ENCODE measurements around the gene TTLL10. TPM values are rescaled to one million over a fixed set of nuclear protein-coding genes. Genes with fewer than 3 reads are reported as not detected.
"Not testable (repeated sequence)": the region's sequence is repeated elsewhere in the genome, so short reads cannot be mapped to it uniquely, and the experiment has no call there.

The TTLL10 gene
- total RNA-seq, 2 experiments from 2014 or later, result not detected

GRCh38 chr1:1135339-1136136, 38.1 kb upstream of the TTLL10 start:
- no peaks in the 10 kb centered on the region for H3K36me3 Mint-ChIP-seq
- H3K27me3 Mint-ChIP-seq, result no peaks in the 10 kb centered on the region
- no peaks in the 10 kb centered on the region for H3K9me3 Mint-ChIP-seq
- no peak for DNase-seq
- peaks cover 8% of the 10 kb centered on the region for H3K4me1 Mint-ChIP-seq
- no peak overlapping the region for H3K27ac Mint-ChIP-seq
- H3K4me3 Mint-ChIP-seq, result no peak overlapping the region

- H3K27me3 Mint-ChIP-seq, result no peaks in the 10 kb centered on the region
- no peak overlapping the region for H3K4me3 Mint-ChIP-seq
- H3K9me3 Mint-ChIP-seq, result no peaks in the 10 kb centered on the region
- peaks cover 8% of the 10 kb centered on the region for H3K4me1 Mint-ChIP-seq
- H3K27ac Mint-ChIP-seq, result no peak overlapping the region
- H3K36me3 Mint-ChIP-seq, result no peaks in the 10 kb centered on the region
- DNase-seq, result peak; percentile 43
These were observed 37.0 kb upstream of the TTLL10 start for GRCh38 chr1:1136547-1137230.

- Mint-ChIP-seq H3K9me3 (no peaks in the 10 kb centered on the region), H3K36me3 (no peaks in the 10 kb centered on the region), H3K27ac (peak overlapping the region; percentile 90), H3K4me3 (peak overlapping the region; percentile 58), H3K4me1 (peaks cover 12% of the 10 kb centered on the region), H3K27me3 (no peaks in the 10 kb centered on the region)
- DNase-seq, result peak; percentile 82
These were observed 36.2 kb upstream of the TTLL10 start for GRCh38 chr1:1137256-1138045.

GRCh38 chr1:1140673-1141072, 33.0 kb upstream of the TTLL10 start:
- no peak for DNase-seq
- no peaks in the 10 kb centered on the region for H3K36me3 Mint-ChIP-seq
- H3K9me3 Mint-ChIP-seq, result no peaks in the 10 kb centered on the region
- no peak overlapping the region for H3K4me3 Mint-ChIP-seq
- peaks cover 31% of the 10 kb centered on the region for H3K4me1 Mint-ChIP-seq
- no peak overlapping the region for H3K27ac Mint-ChIP-seq
- H3K27me3 Mint-ChIP-seq, result no peaks in the 10 kb centered on the region

GRCh38 chr1:1141244-1141910, 32.3 kb upstream of the TTLL10 start:
- no peaks in the 10 kb centered on the region for H3K27me3 Mint-ChIP-seq
- H3K36me3 Mint-ChIP-seq, result no peaks in the 10 kb centered on the region
- no peak overlapping the region for H3K4me3 Mint-ChIP-seq
- no peaks in the 10 kb centered on the region for H3K9me3 Mint-ChIP-seq
- H3K4me1 Mint-ChIP-seq, result peaks cover 31% of the 10 kb centered on the region
- DNase-seq, result no peak
- H3K27ac Mint-ChIP-seq, result no peak overlapping the region

- Mint-ChIP-seq H3K4me1 (peaks cover 31% of the 10 kb centered on the region), H3K4me3 (no peak overlapping the region), H3K9me3 (no peaks in the 10 kb centered on the region), H3K36me3 (no peaks in the 10 kb centered on the region), H3K27me3 (no peaks in the 10 kb centered on the region), H3K27ac (peak overlapping the region; percentile 48)
- no peak for DNase-seq
These were observed 31.8 kb upstream of the TTLL10 start for GRCh38 chr1:1141911-1142250.

- DNase-seq, result peak; percentile 47
- H3K4me1 Mint-ChIP-seq, result peaks cover 31% of the 10 kb centered on the region
- peak overlapping the region; percentile 48 for H3K27ac Mint-ChIP-seq
These were observed 31.3 kb upstream of the TTLL10 start for GRCh38 chr1:1142352-1142751.

GRCh38 chr1:1142844-1143243, 30.8 kb upstream of the TTLL10 start:
- DNase-seq, result no peak
- peaks cover 27% of the 10 kb centered on the region for H3K4me1 Mint-ChIP-seq
- H3K27ac Mint-ChIP-seq, result no peak overlapping the region
- no peaks in the 10 kb centered on the region for H3K9me3 Mint-ChIP-seq
- no peaks in the 10 kb centered on the region for H3K27me3 Mint-ChIP-seq
- no peak overlapping the region for H3K4me3 Mint-ChIP-seq
- H3K36me3 Mint-ChIP-seq, result no peaks in the 10 kb centered on the region

More at GRCh38 chr1:1142352-1142751, 31.3 kb upstream of the TTLL10 start:
- H3K36me3 Mint-ChIP-seq, H3K27me3 Mint-ChIP-seq, H3K4me3 Mint-ChIP-seq, H3K9me3 Mint-ChIP-seq: not testable (repeated sequence)

- H3K36me3 Mint-ChIP-seq, result no peaks in the 10 kb centered on the region
- peaks cover 24% of the 10 kb centered on the region for H3K4me1 Mint-ChIP-seq
- H3K27ac Mint-ChIP-seq, result peak overlapping the region; percentile 95
- no peak for DNase-seq
- peak overlapping the region; percentile 67 for H3K4me3 Mint-ChIP-seq
- no peaks in the 10 kb centered on the region for H3K27me3 Mint-ChIP-seq
- no peaks in the 10 kb centered on the region for H3K9me3 Mint-ChIP-seq
These were observed 30.0 kb upstream of the TTLL10 start for GRCh38 chr1:1143636-1144035.

- Mint-ChIP-seq H3K4me1 (peaks cover 24% of the 10 kb centered on the region), H3K27ac (peak overlapping the region; percentile 95), H3K27me3 (no peaks in the 10 kb centered on the region), H3K9me3 (no peaks in the 10 kb centered on the region), H3K36me3 (no peaks in the 10 kb centered on the region), H3K4me3 (peak overlapping the region; percentile 67)
- DNase-seq, result peak; percentile 81
These were observed 29.4 kb upstream of the TTLL10 start for GRCh38 chr1:1144122-1144842.

GRCh38 chr1:1144843-1145546, 28.7 kb upstream of the TTLL10 start:
- no peak overlapping the region for H3K4me3 Mint-ChIP-seq

GRCh38 chr1:1145547-1145914, 28.1 kb upstream of the TTLL10 start:
- no peak overlapping the region for H3K4me3 Mint-ChIP-seq
- peak overlapping the region; percentile 74 for H3K27ac Mint-ChIP-seq
- no peaks in the 10 kb centered on the region for H3K27me3 Mint-ChIP-seq
- H3K9me3 Mint-ChIP-seq, result no peaks in the 10 kb centered on the region
- H3K4me1 Mint-ChIP-seq, result peaks cover 24% of the 10 kb centered on the region
- no peaks in the 10 kb centered on the region for H3K36me3 Mint-ChIP-seq
- no peak for DNase-seq

More at GRCh38 chr1:1144843-1145546, 28.7 kb upstream of the TTLL10 start:
- H3K9me3 Mint-ChIP-seq, result no peaks in the 10 kb centered on the region
- H3K27me3 Mint-ChIP-seq, result no peaks in the 10 kb centered on the region
- no peaks in the 10 kb centered on the region for H3K36me3 Mint-ChIP-seq
- peak overlapping the region; percentile 95 for H3K27ac Mint-ChIP-seq
- DNase-seq, result no peak
- peaks cover 24% of the 10 kb centered on the region for H3K4me1 Mint-ChIP-seq

- no peak for DNase-seq
- H3K27me3 Mint-ChIP-seq, result no peaks in the 10 kb centered on the region
- H3K27ac Mint-ChIP-seq, result peak overlapping the region; percentile 45
- H3K4me3 Mint-ChIP-seq, result no peak overlapping the region
- H3K9me3 Mint-ChIP-seq, result no peaks in the 10 kb centered on the region
- H3K4me1 Mint-ChIP-seq, result peaks cover 24% of the 10 kb centered on the region
- H3K36me3 Mint-ChIP-seq, result no peaks in the 10 kb centered on the region
These were observed 27.7 kb upstream of the TTLL10 start for GRCh38 chr1:1146026-1146425.

- no peaks in the 10 kb centered on the region for H3K27me3 Mint-ChIP-seq
- no peaks in the 10 kb centered on the region for H3K36me3 Mint-ChIP-seq
- H3K4me1 Mint-ChIP-seq, result peaks cover 24% of the 10 kb centered on the region
- H3K4me3 Mint-ChIP-seq, result no peak overlapping the region
- peak overlapping the region; percentile 45 for H3K27ac Mint-ChIP-seq
- H3K9me3 Mint-ChIP-seq, result no peaks in the 10 kb centered on the region
- no peak for DNase-seq
These were observed 27.1 kb upstream of the TTLL10 start for GRCh38 chr1:1146596-1146995.
